H9 (cell line): ENCODE results near the gene FGF3. TPM values are rescaled to one million over a fixed set of nuclear protein-coding genes. Genes with fewer than 3 reads are reported as not detected.

Source experiments
- DNase-seq: peaks from one replicate; pipeline ENCODE4 v3.0.0-alpha.2; 2017
- H2AFZ ChIP-seq: one replicate; pipeline ENCODE4 v1.6.1; 2013; ENCODE audit warnings: mild to moderate bottlenecking, low read length, control low read depth, moderate library complexity
- H2AK5ac ChIP-seq: 2 replicates; pipeline ENCODE4 v1.6.1; 2013; ENCODE audit warnings: low read length, control low read depth, mixed read lengths; ENCODE audit not compliant: insufficient read length
- H2BK120ac ChIP-seq: one replicate; pipeline ENCODE4 v1.6.1; 2013; ENCODE audit warnings: low read depth, mild to moderate bottlenecking, low read length, control low read depth, inconsistent platforms; ENCODE audit not compliant: poor library complexity, severe bottlenecking
- H2BK12ac ChIP-seq: 2 replicates; pipeline ENCODE4 v1.6.1; 2013; ENCODE audit warnings: low read length, control low read depth, mixed read lengths, low read depth; ENCODE audit not compliant: insufficient read length
- H2BK15ac ChIP-seq: 2 replicates; pipeline ENCODE4 v1.6.1; 2013; ENCODE audit warnings: low read depth, low read length, control low read depth
- H2BK20ac ChIP-seq: one replicate; pipeline ENCODE4 v1.6.1; 2013; ENCODE audit warnings: low read depth, mild to moderate bottlenecking, low read length, control low read depth, inconsistent platforms; ENCODE audit not compliant: poor library complexity, severe bottlenecking
- H2BK5ac ChIP-seq: 2 replicates; pipeline ENCODE4 v1.6.1; 2013; ENCODE audit warnings: low read length, control low read depth, mixed read lengths; ENCODE audit not compliant: insufficient read length
- H3K14ac ChIP-seq: 2 replicates; pipeline ENCODE4 v1.6.1; 2013; ENCODE audit warnings: low read length, control low read depth; ENCODE audit not compliant: insufficient read depth
- H3K18ac ChIP-seq: 2 replicates; pipeline ENCODE4 v1.6.1; 2013; ENCODE audit warnings: low read depth, mild to moderate bottlenecking, mixed read lengths, low read length, control low read depth; ENCODE audit not compliant: insufficient read length
- H3K23ac ChIP-seq: 2 replicates; pipeline ENCODE4 v1.6.1; 2013; ENCODE audit warnings: low read length, control low read depth, mixed read lengths, low read depth; ENCODE audit not compliant: insufficient read length
- H3K23me2 ChIP-seq: 2 replicates; pipeline ENCODE4 v1.6.1; 2013; ENCODE audit warnings: low read depth, mild to moderate bottlenecking, mixed read lengths, low read length, control low read depth; ENCODE audit not compliant: insufficient read length, poor library complexity, severe bottlenecking
- H3K27ac ChIP-seq: 2 replicates; pipeline ENCODE4 v1.5.1; 2013; ENCODE audit warnings: low read length, control low read depth, mixed read lengths, low read depth; ENCODE audit not compliant: insufficient read length
- H3K27me3 ChIP-seq: 2 replicates; pipeline ENCODE4 v1.6.1; 2013; ENCODE audit warnings: low read length, control low read depth, inconsistent platforms; ENCODE audit not compliant: insufficient read depth
- H3K4ac ChIP-seq: 2 replicates; pipeline ENCODE4 v1.6.1; 2013; ENCODE audit warnings: low read depth, mild to moderate bottlenecking, control low read depth, inconsistent platforms, low read length, moderate library complexity
- H3K4me1 ChIP-seq: 2 replicates; pipeline ENCODE4 v1.6.1; 2013; ENCODE audit warnings: low read length, control low read depth, inconsistent platforms; ENCODE audit not compliant: insufficient read depth
- H3K4me2 ChIP-seq: 2 replicates; pipeline ENCODE4 v1.6.1; 2013; ENCODE audit warnings: low read length, control low read depth, mixed read lengths; ENCODE audit not compliant: insufficient read length, insufficient read depth
- H3K56ac ChIP-seq: 2 replicates; pipeline ENCODE4 v1.6.1; 2013; ENCODE audit warnings: low read depth, mild to moderate bottlenecking, mixed read lengths, low read length, control low read depth; ENCODE audit not compliant: insufficient read length
- H3K79me1 ChIP-seq: 2 replicates; pipeline ENCODE4 v1.6.1; 2013; ENCODE audit warnings: low read depth, mild to moderate bottlenecking, moderate library complexity, low read length, control low read depth, inconsistent platforms; ENCODE audit not compliant: insufficient read depth, poor library complexity, severe bottlenecking
- H3K79me2 ChIP-seq: 2 replicates; pipeline ENCODE4 v1.6.1; 2013; ENCODE audit warnings: low read length, control low read depth, inconsistent platforms; ENCODE audit not compliant: insufficient read depth
- H3K9ac ChIP-seq: 2 replicates; pipeline ENCODE4 v1.6.1; 2013; ENCODE audit warnings: low read length, control low read depth, mixed read lengths; ENCODE audit not compliant: insufficient read length; ENCODE audit errors: extremely low read depth
- H3K9me3 ChIP-seq: one replicate; pipeline ENCODE4 v1.6.1; 2013; ENCODE audit warnings: low read depth, low read length, inconsistent platforms; ENCODE audit not compliant: control insufficient read depth
- H3T11ph ChIP-seq: one replicate; pipeline ENCODE4 v1.6.1; 2013; ENCODE audit warnings: mild to moderate bottlenecking, low read length, control low read depth, inconsistent platforms
- H4K20me1 ChIP-seq: one replicate; pipeline ENCODE4 v1.6.1; 2013; ENCODE audit not compliant: control insufficient read depth, insufficient read length, insufficient read depth
- H4K5ac ChIP-seq: 2 replicates; pipeline ENCODE4 v1.6.1; 2013; ENCODE audit warnings: low read depth, mild to moderate bottlenecking, mixed read lengths, low read length, control low read depth; ENCODE audit not compliant: insufficient read length
- H4K8ac ChIP-seq: replicated peaks from 2 replicates; pipeline ENCODE4 v1.6.1; 2013; ENCODE audit warnings: low read length, control low read depth, mixed read lengths, low read depth; ENCODE audit not compliant: insufficient read length
- H4K91ac ChIP-seq: 2 replicates; pipeline ENCODE4 v1.6.1; 2013; ENCODE audit warnings: low read depth, mild to moderate bottlenecking, moderate library complexity, mixed read lengths, low read length, control low read depth; ENCODE audit not compliant: insufficient read length
- H3K27ac Mint-ChIP-seq, 3 experiments: 2 replicates in 2 of 3; 3 replicates in 1 of 3; pipeline ENCODE4 v1.8.0; 2020 to 2021; ENCODE audit warnings: mixed read lengths in 3 of 3, mild to moderate bottlenecking in 1 of 3, moderate library complexity in 1 of 3
- H3K27me3 Mint-ChIP-seq: 2 replicates; pipeline ENCODE4 v1.8.0; 2021; ENCODE audit warnings: low read depth, mild to moderate bottlenecking, moderate library complexity, mixed read lengths
- H3K36me3 Mint-ChIP-seq, 3 experiments: 2 replicates in 2 of 3; 3 replicates in 1 of 3; pipeline ENCODE4 v1.8.0; 2020 to 2021; ENCODE audit warnings: low read depth in 3 of 3, mixed read lengths in 3 of 3; ENCODE audit not compliant: insufficient read depth in 1 of 3
- H3K4me1 Mint-ChIP-seq, 2 experiments: 2 replicates each; pipeline ENCODE4 v1.8.0; 2020; ENCODE audit warnings: mixed read lengths in 2 of 2
- H3K4me3 Mint-ChIP-seq, 2 experiments: 2 replicates in 1 of 2; 3 replicates in 1 of 2; pipeline ENCODE4 v1.8.0; 2020 to 2021; ENCODE audit warnings: mild to moderate bottlenecking in 2 of 2, mixed read lengths in 2 of 2, moderate library complexity in 1 of 2
- H3K9me3 Mint-ChIP-seq, 2 experiments: 2 replicates in 1 of 2; 3 replicates in 1 of 2; pipeline ENCODE4 v1.8.0; 2020; ENCODE audit warnings: mild to moderate bottlenecking in 2 of 2, mixed read lengths in 2 of 2, moderate library complexity in 1 of 2
- CTCF ChIP-seq: fragments of 200-600 bp; sonication (generic); conservative IDR thresholded peaks from 3 replicates; pipeline ENCODE4 v1.8.0; 2021; ENCODE audit warnings: antibody characterized with exemption, mild to moderate bottlenecking
- total RNA-seq: library from RNA; stranded (reverse); gene quantifications from 2 replicates; pipeline ENCODE4 v1.2.1, GENCODE V29; 2021

The FGF3 gene
- total RNA-seq, 1 experiment from 2014 or later, result not detected

- no peak overlapping the region for H3T11ph ChIP-seq
- no peak overlapping the region for H3K27ac ChIP-seq
- H3K56ac ChIP-seq, result no peak overlapping the region
- peaks cover 9% of the 10 kb centered on the region for H3K23me2 ChIP-seq
- no peak overlapping the region for H2BK20ac ChIP-seq
- DNase-seq, result no peak
- no peak for TF ChIP-seq CTCF
- no peaks in the 10 kb centered on the region for H3K79me1 ChIP-seq
- no peak overlapping the region for H2AFZ ChIP-seq
- Mint-ChIP-seq H3K27me3 (peaks cover 81% of the 10 kb centered on the region), H3K4me1 (peaks cover 5 to 11% of the 10 kb centered on the region in 2 experiments), H3K36me3 (no peaks in the 10 kb centered on the region; a peak in 1 of 7 replicates), H3K4me3 (no peak overlapping the region), H3K9me3 (peaks cover 0 to 6% of the 10 kb centered on the region in 2 experiments; a peak in 2 of 5 replicates), H3K27ac (no peak overlapping the region)
- H3K4me2 ChIP-seq, result no peak overlapping the region
- no peak overlapping the region for H2BK12ac ChIP-seq
- no peak overlapping the region for H3K23ac ChIP-seq
- H3K79me2 ChIP-seq, result no peaks in the 10 kb centered on the region
- H3K9me3 ChIP-seq, result no peaks in the 10 kb centered on the region
- no peak overlapping the region; the same call in 1 of the 2 replicates for H3K14ac ChIP-seq
- no peak overlapping the region for H3K4ac ChIP-seq
- H3K27me3 ChIP-seq, result peaks cover 47% of the 10 kb centered on the region
- no peak overlapping the region for H2BK5ac ChIP-seq
- H3K9ac ChIP-seq, result no peak overlapping the region
- peaks cover 2% of the 10 kb centered on the region for H4K20me1 ChIP-seq
- H2AK5ac ChIP-seq, result no peak overlapping the region
- H4K5ac ChIP-seq, result no peak overlapping the region
- no peak overlapping the region for H3K18ac ChIP-seq
- no peak overlapping the region for H4K8ac ChIP-seq
- no peak overlapping the region for H2BK120ac ChIP-seq
- no peak overlapping the region for H4K91ac ChIP-seq
- H2BK15ac ChIP-seq, result no peak overlapping the region
- no peaks in the 10 kb centered on the region for H3K4me1 ChIP-seq
These were observed 4.3 kb downstream of the FGF3 start for GRCh38 chr11:69814902-69815301.
